HG03575 (cell line): ENCODE data around the gene IGF2.

Experiments
- ATAC-seq: cut with Tn5 transposase; IDR thresholded peaks from one replicate; pipeline ENCODE4 v1.9.1; 2021; ENCODE audit not compliant: unreplicated experiment, insufficient number of reproducible peaks, low FRiP score; ENCODE audit errors: extremely low read depth

IGF2 gene

DNA sequence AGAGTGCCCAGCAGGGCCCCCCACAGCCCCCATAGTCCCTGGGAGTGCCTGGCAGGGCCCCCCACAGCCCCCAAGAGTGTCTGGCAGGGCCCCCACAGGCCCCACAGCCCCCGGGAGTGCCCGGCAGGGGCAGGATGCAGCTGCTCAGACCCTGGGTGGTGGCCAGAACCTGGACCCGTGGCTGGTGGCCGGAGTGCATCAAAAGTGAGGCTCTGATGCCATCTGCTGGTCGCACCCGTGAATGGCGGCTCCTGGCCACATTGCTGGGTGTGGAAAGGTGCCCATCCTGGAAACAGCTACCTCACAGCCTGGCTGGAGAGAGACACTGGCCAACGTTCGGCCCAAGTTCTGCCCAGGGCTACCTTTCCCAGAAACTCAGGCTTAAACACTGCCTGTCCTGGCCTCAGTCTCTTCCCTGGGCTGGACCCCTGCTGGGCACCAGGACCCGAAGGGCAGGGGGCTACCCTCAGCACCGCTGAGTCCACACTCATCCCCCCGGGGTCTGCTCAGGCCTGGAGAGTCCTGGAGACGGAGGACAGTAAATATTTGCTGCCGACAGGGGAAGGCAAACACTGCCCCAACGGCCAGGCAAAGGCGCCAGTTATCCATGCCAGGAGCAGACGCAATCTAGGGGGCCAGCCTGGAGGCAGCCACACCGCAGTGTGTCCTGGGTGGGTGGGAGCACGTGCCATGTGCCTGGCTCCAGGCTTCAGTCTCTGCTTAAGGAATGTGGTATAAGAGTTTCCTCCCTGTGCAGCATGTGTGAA, 17.4 kb upstream of the IGF2 start:
- ATAC-seq: no peak

DNA sequence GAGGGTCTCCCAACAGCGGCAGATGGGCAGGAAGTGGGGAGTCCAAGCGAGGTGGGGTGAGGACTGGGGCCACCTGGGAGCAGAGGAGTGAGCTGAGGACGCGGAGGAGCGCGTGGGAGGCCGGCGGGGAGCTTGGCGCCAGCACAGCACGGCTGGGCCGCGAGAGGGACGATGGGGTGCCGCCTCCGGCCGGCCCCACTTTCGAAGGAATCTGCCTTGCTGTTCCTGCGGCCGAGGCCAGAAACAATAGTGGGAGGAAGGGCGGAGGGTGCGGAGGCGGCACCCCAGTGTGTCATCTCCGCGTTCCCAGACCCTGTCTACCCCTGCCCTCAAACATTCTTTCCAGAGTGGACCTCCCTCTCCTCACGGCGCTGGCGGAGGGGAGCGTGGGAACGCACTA, 16.3 kb upstream of the IGF2 start:
- no peak for ATAC-seq

DNA sequence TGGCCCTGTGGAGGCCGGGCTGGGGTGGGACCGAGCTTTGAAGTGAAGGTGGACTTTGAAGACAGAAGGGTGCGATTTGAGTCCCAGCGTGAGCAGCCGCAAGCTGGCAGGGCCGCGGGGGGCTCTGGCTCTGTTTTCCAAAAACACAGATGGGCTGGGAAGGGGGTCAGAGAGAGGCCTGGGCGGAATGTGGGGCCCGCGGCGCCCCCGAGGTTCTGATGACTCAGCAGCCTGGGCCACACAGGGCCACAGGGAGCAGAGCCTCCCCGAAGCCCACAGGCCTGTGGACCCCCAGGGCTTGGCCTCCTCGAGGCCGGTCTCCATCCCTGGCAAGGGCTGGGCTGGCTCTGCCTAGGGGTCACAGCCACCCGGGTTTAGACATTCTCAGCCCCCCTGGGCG, 15.7 kb upstream of the IGF2 start:
- ATAC-seq: no peak

DNA sequence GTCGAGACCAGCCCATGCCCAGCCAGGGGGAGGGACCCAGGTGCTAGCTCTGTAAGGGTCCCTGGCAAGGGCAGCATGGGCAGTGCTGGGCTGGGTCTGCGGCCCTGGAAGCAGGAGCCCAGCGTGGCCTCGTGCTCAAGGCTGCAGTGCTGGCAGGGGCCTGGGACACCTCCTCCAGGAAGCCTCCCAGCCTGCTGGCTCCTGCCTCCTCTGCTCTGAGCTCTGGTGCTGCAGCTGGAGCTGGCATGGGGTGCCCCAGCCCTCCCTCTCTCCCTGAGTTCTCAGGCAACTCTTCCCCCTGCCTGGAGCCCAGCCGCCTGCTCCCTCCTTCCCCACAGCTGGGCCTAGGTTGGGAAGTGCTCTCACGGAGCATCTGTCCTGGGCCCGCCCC, 15.0 kb upstream of the IGF2 start:
- no peak for ATAC-seq

DNA sequence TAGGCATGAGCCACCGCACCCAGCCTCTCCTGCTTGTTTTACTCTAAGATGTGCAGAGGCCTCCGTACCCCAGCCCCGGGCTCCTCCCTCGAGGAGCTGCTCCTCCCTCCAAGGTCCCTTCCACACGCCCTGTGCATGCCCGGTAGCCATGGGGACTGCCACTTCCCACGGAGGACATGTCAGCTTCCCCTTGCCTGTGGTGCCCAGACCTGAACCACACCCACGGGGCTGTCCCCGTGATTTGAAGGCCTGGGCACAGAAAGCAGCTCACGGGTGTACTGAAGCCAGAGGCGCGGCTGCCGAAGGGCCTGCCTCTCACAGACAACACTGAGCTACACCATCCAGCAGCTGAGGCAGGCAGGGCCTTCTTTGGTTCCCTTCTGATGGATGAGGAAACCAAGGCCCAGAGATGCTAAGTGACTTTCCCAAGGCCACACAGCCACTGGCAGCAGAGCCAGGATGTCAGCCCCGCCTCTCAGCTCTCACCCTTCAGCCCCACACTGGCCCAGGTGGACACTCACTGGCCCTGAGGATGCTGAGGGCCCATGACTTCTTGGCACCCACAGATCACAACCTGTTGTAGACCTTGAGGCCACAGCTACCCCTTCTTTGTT, 14.5 kb upstream of the IGF2 start:
- no peak for ATAC-seq

DNA sequence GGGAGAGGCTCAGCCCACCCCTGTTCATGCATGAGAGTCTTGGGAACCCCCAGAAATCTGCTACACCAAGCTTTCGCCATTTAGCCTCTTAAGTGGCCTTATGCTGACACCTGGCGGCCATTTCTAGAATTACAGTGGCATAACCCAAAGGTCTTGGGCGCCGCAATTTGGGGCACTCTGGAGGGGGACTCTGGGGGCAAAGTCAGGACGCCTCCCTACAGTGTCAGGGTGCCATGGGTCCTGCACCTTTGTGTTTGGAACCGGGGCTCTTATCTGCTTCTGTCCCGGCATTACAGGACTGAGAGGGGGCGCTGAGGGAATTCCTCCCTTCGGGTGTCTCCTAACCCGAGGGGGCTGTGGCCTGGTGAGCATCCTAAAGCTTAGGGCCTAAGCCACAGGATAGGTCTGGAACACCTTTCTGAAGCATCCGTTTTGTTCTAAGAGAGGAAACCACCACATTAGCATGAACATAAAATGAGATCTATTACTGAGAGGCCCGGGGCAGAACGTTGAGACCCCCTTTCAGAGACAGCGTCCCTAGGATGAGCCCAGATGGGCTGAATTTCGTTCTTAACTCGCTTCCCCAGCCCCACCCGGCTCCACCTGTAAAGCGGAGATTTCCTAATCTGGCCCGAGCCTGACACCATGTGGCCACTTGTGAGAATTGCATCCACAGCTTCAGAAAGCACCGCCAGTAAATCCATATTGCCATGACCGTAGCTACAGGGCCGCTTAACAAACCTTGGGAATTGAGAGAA, 12.5 kb upstream of the IGF2 start:
- ATAC-seq: no peak

DNA sequence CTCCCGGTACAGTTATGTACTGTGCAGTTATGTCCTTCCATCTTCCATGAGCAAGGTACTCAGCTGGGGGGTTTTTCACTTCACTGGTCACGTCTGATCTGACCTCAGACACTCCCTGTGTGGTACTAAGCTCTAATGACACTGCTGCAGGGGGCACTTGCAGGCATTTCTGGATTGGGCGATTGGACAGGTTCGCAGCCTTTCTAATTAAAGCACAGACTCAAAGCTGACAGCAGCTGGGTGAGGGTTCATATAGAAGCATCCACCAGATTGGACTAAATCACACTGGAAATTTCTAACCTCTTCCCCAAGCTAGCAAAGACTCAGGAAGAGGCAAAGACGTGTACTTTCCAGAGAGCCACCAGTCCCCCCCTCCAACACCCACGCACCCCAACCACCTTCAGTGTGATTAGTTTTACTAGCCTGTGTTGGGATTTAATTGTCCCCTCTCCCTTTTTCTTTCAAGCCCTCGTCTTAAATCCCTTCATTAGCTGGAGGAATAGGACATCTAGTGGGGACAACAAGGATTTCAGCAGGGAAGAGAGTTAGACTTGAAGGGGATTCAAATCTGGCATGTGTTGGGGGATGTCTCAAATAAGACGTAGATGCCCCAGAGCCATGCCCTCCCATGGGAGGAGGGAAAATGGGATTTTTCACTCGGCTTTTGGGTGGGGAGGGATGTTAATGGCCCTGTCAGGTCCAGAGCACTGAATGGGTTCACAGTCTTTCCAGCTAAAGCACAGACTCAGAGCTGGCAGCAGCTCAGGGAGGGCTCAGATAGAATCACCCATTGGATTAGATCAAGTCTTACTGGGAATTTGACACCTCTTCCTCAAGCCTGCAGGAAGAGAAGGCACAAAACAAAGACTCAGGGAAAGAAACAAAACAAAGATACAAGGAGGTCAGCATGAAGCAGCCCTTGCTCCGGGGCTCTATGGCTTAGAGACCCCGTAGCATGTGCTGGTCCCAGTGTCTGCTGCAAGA, 11.0 kb upstream of the IGF2 start:
- ATAC-seq: no peak

DNA sequence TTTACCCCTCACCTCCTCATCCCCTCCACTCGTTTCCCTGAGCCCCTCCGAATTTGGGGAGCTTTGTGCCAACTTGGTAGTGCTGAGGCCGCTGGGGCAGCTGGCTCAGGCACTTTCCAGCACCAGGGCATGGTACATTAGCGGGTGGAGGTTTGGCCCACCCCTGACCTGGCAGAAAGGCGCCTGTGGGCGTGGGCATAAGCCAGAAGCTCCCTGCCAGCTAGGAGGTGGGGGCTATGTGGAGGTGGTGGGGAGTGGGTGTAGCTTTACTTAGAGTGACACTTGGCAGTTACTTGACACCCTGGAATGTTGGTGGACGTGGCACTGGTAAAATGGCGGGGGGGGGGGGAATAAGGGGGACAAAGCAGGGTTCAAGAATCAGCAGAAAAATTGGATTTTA, 10.3 kb upstream of the IGF2 start:
- ATAC-seq: no peak

DNA sequence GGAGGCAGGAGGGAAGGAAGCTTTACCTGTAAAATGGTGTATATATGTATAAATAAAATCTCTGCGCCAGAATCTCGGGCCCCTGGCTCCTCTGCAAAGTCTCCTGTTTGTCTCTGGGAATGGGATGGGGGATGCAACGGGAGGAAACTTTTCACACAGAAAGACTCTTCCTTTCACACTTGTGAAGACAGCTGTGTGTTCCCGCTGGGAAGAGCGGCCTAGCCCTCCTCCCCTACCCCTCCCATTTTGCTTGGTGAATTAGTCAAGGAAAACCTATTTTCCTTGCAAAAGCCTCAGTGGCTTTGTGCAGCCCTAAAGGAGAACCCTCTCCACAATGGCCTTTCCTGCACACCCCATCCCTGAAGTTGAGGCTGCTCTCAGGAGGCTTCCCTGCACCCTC, 9.4 kb upstream of the IGF2 start:
- no peak for ATAC-seq

DNA sequence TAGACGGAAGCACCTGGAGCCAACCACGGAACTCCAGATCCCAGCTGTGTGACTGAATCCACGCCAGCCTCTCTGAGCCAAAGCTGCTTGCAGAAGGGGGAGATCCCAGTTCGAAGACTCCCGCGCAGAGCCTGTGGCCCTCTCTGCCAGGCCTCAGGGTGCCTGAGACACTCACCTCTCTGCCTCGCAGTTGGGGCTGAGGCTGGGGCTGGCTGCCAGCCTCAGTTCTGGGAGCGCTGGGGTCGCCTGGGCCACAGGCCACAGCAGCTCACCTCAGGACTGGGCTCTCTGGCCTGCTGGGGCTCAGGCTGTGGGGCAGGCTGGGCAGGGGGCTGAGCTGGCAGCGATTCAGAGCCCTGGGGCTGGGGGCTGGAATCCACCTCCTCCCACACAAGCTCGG, 8.2 kb upstream of the IGF2 start:
- ATAC-seq: no peak

DNA sequence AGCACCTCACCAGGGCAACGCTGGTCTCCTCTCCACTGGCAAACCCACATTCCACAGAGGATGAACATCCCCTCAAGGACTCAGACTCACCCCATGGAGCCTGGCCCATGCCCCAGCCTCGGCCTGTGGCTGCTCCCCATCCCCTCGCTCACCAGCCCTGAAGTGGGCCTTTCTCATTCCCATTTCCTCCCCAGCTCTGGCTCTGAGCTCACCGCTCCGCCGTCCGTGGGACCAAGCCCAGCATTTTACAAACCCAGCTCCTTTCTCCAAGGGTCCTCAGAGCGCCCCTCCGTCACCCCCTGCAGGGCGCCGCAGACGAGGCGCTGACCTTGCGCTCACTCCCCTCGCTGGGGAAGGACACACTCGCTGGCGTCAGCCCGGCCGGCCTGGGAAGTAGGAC, 6.9 kb upstream of the IGF2 start:
- ATAC-seq: no peak

DNA sequence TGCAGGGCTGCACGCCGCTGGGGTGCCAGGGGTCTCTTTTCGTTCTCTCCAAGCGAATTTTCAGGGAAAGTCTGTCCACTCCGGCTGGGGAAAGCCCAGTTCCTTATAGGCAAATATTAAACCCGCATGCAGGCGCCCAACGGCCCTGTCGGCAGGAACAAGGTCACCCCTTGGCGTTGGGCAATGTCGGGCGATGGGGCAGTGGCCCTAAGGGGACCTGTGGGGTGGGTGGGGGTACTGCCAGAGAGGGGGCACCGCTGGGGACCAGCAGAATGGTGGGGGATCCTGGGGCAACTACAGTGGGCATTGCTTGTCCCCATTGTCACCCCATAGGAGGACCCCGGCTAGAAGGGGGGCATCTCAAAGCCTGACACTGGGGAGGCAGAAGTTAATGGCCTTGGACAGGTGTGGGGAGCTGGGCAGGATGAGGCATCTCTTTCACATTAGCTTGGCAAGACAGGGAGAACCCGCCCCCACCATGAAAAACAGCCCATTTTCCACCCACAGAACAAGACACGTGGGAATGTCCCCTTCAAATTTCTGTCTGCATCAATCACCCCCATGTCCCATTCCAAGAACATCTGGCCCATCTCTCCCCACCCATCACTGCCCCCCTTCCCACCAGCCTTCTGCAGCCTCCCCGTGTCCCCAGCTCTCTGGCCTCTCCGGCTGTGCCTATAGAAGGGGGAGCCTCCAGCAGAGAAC, 5.5 kb upstream of the IGF2 start:
- ATAC-seq: no peak

DNA sequence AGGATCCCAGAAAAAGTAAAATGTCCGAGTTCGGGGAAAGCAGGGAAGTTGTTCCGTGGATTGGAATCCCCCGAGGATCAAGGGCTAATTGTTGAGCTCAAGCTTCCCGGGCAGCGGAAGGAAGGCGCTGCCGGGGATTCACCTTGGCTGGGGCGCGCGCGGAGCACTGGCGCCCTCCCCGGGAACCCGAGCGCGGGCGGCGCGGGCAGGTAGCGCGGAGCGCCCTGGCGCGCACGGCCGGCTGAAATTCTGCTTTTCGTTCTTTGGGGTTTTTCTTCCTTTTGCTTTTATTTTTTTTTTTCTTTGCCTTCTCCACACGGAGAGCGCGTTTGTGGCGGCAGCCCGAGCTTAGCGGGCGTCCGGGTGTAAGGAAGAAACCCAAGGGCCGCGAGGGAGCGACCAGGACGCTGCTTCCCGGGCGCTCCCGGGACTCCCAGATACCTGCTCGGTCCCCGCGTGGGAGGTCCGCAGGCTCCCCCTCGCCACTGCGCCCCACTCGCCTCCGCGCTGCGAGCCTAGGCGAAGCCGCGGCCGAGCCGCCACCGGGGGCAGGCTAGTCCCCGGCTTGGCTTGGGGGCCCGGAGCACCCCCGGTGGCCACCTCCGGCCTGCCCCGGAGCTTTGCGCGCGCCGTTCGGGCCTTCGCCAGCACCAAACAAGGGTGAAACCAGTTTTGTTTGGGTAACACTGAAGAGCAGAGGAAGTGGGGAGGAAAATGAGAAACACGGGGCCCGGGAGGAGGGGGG, 4.8 kb upstream of the IGF2 start:
- ATAC-seq: no peak

DNA sequence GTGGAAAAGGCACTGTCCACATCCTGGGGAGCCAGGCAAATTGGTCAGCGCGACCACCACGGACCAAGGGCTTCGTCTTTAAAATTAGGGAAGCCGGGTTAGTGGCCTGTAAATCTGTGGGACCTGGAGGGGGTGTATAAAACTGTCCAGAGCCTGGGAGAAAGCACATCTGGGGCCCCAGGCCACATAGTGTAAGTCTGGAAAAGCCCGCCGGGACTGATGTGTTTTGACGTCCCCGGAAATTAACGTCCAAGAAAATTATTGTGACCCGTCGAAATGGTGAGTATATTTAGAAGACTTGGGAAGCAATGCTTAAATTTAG, 4.2 kb upstream of the IGF2 start:
- no peak for ATAC-seq

DNA sequence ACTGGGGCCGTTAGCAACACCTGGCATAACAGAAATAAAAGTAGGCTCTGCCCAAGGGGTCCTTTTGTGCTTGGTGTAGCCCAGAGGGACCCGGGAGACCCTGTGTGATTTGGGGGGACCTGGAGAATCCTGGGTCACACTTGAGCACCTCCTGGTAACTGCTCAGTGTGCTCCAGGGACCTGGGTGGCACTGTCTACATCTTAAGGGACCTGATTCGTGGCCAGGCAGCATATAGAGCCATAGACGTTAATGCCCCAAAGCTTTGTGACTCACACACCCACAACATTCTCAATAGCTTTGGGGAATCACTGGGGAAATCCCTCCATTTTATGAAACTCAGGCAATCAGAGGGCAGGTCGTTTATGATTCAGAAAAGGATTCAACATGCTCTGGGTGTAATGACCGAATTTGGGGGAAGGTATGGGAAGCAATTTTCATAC, 3.6 kb upstream of the IGF2 start:
- ATAC-seq: no peak

DNA sequence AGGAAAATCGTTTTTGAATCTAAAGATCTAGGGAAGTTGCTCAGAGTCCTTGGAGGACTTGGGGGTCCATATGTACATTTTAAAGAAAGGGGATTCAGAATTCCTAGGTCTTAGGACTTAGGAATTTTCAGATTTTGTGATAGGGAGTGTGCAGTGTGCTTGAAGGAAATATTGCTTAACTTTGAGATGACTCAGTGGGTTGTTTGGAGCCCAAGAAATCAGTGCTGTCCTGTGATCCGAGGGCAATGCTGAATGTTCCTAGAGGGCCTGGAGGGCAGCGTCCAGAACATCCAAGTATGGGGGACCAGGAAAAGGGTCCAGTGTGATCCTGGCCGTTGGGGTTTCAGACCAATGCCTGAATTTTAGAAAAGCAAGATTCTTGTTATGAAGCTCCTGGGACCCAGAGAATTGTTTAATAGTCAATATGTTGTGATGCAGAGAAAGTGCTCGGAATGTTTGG, 3.1 kb upstream of the IGF2 start:
- no peak for ATAC-seq

DNA sequence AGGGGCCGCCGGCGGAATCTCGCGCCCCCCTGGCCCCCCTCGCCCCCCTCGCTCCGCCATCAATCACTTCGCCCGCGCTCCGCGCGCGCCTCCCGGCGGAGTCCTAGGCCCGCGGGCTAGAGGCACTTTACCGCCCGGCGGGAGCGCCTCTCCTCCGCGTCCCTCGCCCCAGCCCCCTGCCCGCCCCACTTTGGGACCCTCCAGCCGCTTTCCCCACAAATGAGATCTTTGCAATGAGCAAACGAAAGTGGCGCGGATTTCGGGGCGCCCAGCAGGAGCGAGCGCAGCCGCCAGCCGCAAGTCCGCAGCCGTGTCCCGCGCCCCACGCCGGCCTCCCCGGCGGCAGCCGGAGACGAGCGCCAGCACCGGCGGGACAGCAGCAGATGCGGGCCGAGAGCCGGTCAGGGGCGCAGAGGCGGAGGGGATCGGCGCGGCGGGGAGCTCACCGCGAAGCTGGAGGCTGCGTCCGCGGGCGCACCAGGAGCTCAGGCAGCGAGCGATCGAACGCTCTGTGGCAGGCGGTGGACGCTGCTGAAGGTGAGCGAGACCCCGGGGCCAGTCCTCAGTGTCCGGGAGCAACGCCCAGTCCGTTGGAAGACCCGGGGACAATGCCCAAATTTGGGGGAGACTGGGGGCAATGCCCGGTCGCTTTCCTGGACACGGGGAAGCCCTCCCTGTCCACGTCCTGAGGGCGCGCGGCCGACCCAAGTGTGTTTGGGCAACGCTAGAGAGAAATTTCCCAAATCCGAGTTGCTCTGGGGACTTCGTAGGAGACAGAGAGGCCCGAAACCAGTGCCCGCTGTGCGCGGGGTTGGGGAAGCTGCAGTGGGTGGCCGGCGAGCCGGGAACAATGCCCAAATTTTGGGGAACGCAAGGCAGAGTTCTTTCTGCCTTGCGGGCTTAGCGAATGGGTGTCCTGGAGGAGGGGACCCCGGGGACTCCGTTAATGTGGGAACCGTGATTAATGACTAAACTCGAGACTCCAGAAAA, 1.5 kb upstream of the IGF2 start:
- no peak for ATAC-seq
